GM12801 (cell line): Measurements from ENCODE around the gene ANKRD16.

Source experiments
- TF ChIP-seq, protein P1 (sequence below): IDR thresholded peaks from one replicate; pipeline ENCODE4 v1.5.1; 2011; ENCODE audit warnings: control low read depth; ENCODE audit not compliant: insufficient read length; ENCODE audit errors: extremely low read depth

Gene ANKRD16

DNA sequence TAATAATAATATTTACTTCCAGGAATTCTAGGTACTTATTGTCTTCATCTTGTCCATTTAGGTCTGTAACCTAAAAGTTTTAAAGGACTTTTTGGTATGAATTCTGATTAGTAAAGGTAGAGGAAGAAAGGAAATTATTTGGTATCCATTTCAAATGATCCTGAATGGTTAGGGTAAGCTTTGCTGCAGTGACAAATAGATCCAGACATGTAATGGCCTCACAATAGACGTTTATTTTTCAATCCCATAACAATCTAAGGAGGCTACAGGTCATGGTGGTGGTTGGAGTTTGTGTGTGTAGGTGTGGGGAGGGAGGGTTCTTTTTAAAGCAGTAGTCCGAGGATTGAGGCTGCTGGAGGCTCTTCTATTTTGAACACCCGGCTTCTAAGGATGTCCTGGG is 5.7 kb upstream of the ANKRD16 start:
- TF ChIP-seq, protein P1, sequence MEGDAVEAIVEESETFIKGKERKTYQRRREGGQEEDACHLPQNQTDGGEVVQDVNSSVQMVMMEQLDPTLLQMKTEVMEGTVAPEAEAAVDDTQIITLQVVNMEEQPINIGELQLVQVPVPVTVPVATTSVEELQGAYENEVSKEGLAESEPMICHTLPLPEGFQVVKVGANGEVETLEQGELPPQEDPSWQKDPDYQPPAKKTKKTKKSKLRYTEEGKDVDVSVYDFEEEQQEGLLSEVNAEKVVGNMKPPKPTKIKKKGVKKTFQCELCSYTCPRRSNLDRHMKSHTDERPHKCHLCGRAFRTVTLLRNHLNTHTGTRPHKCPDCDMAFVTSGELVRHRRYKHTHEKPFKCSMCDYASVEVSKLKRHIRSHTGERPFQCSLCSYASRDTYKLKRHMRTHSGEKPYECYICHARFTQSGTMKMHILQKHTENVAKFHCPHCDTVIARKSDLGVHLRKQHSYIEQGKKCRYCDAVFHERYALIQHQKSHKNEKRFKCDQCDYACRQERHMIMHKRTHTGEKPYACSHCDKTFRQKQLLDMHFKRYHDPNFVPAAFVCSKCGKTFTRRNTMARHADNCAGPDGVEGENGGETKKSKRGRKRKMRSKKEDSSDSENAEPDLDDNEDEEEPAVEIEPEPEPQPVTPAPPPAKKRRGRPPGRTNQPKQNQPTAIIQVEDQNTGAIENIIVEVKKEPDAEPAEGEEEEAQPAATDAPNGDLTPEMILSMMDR = no peak

DNA sequence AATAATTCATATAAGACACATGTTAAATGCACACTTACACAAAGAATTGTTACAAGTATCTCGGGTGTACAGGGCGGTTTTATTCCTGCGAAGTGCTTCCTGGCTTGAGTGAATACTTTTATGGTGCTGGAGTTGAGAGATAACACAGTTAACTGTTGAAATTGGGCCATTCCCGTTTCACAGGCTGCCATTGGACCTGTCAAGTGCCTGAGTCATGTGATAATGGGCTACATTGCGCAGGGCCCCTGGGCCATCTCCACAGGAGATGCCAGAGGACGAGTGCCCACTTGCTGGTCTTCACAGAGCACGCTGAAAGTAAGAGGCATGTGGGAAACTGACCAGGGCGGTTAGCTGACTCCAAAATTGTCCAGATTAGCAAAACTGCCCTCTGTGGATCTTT is 5.2 kb upstream of the ANKRD16 start:
- TF ChIP-seq, protein P1 = no peak

DNA sequence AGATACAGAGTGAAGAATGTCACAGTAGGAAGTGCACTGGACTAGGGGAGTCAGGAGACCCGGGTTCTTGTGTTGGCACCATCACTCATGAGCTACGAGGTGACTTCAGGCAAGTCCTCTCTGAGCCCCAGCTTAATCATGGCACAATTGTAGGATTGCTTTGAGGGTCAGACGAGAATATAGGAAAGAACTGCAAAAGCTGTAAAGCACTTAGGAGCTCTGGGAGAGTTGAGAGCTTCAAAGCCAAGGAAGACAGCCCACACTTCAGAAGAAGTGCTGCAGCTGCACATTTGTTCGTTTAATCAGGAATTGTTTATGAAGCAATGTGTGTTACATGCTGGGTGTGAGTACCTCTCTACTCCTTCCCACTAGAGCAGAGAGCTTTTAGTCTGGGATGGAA is 4.7 kb upstream of the ANKRD16 start:
- TF ChIP-seq, protein P1 = no peak

DNA sequence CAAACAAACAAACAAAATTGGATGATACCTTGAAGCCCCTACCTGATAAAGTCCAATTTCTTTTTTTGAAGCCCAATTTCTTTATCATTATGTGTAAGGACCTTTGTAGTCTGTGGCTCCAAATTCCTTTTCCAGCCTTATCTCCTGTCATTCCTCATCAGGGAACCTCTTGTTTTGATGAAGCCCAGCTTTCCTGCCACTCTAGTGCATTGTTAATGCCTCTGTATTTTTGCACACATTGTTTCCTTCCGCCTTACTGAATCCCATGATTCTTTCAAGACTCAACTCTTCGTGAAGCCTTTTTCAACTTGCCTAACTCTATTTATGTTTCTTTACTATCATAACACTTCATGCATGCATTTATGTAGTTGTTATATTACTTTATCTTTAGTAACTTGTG is 3.6 kb upstream of the ANKRD16 start:
- TF ChIP-seq, protein P1 = no peak

DNA sequence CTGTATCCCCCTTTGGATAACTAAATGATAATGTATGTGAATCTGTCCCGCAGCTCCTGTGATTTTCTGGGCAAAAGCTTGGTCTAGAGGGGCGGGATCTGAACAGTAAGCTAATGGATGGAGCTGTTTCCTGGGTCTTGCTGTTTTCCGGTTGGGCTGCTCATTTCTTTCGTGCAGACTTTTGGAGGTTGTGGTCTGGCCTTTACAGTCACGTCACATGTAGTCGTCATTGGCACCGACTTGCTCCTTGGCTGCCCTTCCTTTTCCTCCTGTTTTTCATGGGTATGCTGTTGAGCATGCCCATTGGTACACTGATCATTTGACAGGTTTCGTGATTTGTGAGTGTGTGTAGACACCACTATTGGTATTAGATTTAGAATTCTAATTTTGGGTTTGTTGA is 2.3 kb upstream of the ANKRD16 start:
- TF ChIP-seq, protein P1 = no peak

DNA sequence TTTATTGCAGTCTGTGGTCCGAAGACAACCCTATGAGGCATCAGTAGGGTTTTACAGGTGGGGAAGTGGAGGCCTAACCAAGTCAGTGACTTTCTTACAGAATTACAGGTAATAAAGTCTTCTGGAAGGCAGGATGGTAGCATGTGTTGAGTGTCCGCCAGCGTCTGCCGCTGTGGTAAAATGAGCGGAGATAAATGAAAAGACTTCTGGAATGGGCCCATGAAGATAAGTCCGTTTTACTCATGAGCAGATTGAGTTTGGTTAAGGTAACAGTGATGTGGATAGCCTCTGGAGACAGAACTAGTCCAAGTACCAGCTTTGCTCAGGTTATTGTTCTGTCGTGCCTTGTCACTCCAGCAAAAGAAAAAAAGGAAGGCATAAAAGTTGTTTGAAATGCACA is 1.3 kb upstream of the ANKRD16 start:
- TF ChIP-seq, protein P1 = no peak

DNA sequence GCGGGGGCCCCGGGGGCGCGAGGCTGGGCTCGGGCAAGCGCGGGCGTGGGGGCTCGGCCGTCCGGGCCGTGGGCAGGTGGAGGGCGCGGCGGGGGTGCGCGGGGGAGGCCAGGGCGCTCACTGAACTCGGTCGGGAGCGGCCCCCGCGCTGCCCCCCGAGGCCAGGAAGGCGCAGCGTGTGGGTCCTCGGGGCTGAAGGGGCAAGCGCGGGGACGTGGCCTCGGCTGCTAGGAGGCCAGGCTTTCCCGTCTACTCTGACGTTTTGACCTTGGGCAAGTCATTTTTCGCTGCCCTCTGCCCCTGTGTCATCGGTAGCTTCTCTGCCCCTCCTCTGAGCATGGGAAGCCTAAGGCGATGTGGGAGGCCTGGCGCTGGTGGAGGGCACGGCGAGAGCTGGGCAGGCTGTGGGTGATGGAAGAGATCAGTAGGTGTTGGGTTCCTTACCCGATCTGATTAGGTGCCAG is 791 bp upstream of the ANKRD16 start:
- TF ChIP-seq, protein P1 = no peak

DNA sequence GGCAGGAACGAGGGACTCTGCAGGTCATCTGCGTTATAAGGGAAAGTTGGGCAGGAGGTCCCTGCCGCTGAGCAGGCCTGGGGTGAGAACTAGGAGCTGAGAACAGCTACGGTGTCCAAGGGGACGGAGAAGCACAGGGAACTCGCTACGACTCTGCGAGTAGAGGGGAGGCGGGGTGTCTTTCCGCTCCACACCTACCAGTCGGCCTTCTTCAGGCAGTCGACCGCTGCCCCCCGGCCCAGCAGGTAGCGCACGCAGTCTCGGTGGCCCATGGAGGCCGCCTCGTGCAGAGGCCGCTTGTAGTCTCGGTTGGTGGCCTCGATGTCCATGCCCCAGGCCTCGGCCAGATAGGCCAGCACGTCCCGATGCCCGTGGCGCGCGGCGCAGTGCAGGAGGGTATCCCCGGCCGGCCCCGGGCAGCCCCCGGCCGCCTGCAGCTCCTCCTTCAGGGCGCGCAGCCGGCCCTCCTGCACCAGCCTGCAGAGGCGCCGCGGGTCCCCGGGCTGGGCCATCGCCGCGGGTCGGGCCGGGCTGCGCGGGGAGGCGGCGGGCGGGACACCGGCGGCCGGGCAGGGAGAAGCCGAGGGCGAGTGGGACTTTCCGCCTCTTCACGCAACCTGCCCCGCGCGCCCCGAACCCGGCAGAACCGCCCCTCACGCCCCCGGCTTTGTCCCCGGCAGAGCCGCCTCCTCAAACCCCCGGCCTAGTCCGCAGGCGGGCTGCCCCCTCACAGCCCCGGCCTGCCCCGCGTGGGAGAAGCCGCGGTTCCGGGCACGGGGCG is 660 bp downstream of the ANKRD16 start:
- TF ChIP-seq, protein P1 = no peak
